LHCN-M2 (cell line): ENCODE measurements around the gene RAB24. TPM values are rescaled to one million over a fixed set of nuclear protein-coding genes. Genes with fewer than 3 reads are reported as not detected.
"Not testable (repeated sequence)": the region's sequence is repeated elsewhere in the genome, so short reads cannot be mapped to it uniquely, and the experiment has no call there.

Experiments used
- DNase-seq: peaks from one replicate; pipeline ENCODE4 v3.0.0-alpha.2; 2012; ENCODE audit warnings: low read depth
- total RNA-seq: library from RNA; depleted of rRNA; stranded (reverse); fragments of >200 nt; gene quantifications from 2 replicates; pipeline ENCODE4 v1.2.3, GENCODE V29; 2014

RAB24 gene
- total RNA-seq, 1 experiment from 2014 or later, result 25.3 TPM

DNA sequence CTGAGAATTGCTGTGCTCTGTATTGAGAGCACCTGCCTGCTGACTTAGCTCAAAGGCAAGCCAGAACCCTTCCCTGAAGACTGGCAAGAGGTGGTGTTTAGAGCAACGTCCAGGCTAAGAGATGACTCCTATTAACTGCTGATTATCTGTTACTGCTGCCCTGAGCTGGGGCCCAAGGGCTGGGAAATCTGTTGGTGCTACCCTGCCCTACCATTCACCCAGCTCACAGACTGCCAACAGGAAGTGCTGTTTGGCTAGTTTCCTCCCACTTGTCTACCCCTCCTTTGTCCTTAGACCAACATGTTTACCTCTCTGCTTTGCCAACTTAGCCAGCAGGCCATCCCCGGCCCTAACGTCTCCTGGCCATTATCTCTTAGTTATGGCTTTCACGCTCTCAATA, 6.9 kb downstream of the RAB24 start:
- no peak for DNase-seq

DNA sequence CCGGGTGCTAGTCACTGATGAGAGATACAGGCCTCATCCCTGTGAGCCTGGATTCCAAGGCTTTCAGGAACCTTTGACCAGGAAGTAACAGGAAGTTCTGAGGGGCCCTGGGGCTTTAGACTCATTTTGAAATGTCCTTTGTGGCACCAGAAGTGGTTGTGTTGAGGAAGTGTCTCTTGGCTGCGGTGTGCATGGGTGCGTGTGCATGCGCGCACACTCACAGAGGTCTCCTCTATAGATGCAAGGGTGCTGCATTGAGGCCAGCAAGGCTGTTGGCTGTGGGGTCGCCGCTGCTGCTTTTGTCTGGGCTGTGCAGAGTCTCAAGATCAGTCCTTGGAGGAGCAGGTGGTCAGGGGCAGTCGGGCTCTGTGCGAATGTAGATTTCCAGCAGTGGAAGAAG, 7.6 kb downstream of the RAB24 start:
- no peak for DNase-seq

GRCh38 chr5:177294632-177295031, 8.9 kb downstream of the RAB24 start:
- DNase-seq, result no peak

- DNase-seq, result no peak
These were observed 9.5 kb downstream of the RAB24 start for GRCh38 chr5:177293819-177294581.

DNA sequence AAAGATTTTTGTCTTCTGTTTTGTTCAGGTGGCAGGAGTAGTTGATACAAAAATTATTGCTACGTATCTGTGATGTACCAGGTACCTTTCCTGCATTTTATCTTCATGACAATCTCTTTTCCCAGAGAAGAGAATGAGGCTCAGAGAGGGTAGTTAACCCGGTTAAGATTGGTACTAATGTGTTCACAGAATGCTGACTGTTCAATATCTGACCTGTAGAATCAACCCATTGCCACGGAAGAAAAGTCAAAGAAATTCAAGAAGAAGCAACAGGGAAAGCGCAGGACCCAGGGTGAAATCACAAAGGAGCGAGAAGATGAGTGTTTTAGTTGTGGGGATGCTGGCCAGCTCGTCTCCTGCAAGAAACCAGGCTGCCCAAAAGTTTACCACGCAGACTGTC, 11.8 kb downstream of the RAB24 start:
- DNase-seq, result no peak

- no peak for DNase-seq
These were observed 12.5 kb downstream of the RAB24 start for GRCh38 chr5:177290816-177291596.

DNA sequence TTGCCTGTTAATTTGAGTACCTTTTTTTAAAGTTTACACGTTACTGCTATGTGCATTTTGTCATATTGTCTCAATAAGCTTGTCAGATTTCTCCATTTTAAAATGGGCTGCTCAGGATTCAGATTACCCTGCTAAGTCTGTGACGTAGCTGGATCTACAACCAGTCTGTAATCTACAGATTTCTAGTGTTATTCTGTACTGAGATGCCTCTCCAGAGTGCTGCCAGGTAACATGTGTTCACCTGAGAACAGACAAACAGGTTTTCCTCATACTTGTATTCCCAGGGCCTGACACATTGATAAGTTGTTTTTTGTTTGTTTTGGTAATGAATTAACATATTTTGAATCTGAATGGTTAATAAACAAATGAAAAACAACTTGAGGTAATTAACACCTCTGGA, 15.3 kb downstream of the RAB24 start:
- no peak for DNase-seq

GRCh38 chr5:177276886-177277285, 26.6 kb downstream of the RAB24 start:
- no peak for DNase-seq

DNA sequence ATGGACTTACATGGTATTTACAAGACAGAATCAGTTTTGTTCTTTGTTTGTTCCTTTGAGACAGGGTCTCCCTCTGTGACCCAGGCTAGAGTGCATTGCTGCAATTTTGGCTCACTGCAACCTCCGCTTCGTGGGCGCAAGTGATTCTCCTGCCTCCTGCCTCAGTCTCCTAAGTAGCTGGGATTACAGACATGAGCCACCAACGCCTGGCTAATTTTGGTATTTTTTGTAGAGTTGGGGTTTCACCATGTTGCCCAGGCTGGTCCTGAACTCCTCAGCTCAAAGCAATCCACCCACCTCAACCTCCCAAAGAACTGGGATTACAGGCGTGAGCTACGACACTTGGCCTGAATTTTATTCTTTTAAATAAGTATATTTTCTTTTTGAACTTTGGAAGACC, 27.6 kb downstream of the RAB24 start:
- DNase-seq, result no peak

- no peak for DNase-seq
These were observed 32.4 kb downstream of the RAB24 start for GRCh38 chr5:177271113-177271512.

DNA sequence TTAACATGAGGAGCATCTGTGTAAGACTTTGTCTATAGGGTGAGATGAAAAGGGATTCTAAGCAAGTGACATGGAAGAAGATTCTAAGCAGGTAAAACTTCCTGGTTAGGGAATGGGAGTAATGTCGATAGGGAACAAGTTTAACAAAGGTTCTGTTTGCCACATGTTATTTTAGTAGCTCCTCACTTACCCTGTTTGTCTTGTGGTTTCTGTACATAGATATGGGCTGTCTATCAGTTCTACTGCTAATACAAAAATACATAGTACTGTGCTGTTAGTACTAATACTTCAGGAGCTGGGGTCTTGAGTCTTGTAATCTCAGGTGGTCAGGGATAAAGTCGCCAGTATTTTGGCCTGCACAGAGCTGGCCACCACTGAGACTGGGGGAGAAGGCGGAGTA, 32.9 kb downstream of the RAB24 start:
- no peak for DNase-seq

GRCh38 chr5:177269976-177270375, 33.5 kb downstream of the RAB24 start:
- no peak for DNase-seq

DNA sequence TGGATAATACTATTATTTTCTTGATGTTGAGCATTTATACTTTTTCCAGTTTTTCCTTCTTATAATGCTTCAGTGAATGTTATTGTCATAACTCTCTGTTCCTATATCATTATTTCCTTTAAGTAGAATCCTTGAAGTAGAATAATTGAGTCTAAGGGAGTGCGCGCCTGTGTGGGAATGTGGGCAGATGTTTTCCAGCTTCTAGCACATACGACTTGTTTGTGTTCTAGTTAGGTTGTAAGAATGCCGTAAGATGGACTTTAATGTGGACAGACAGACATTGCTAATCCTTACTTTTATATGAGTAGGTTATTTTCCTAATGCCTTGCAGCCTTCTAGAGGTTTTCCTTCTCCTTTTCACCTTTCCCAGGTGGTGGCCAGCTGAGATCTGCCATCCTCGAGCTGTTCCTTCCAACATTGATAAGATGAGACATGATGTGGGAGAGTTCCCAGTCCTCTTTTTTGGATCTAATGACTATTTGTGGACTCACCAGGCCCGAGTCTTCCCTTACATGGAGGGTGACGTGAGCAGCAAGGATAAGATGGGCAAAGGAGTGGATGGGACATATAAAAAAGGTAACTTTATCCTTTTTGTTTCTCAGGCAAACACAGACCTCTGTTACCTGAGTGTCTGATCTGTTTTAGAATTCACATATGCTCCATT, 34.2 kb downstream of the RAB24 start:
- no peak for DNase-seq

DNA sequence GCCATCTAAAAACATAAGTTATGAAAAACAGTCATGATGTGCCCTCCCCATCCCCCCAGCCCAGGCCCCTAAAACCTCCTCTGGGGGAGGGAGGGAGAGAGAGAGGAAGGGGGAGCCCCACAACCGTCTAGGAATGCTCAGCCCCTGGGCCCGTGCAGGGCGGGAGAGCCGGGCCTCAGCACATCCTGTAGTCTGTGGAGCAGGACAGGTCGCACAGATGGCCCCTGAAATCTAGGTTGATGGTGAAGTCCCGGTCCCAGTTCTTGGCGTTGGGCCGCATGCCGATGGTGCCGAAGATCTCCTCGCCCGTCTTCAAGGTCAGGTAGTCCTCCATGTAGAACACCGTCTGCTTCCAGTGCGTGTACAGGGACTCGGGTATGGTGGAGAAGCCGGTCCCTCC, 38.1 kb downstream of the RAB24 start:
- no peak for DNase-seq

DNA sequence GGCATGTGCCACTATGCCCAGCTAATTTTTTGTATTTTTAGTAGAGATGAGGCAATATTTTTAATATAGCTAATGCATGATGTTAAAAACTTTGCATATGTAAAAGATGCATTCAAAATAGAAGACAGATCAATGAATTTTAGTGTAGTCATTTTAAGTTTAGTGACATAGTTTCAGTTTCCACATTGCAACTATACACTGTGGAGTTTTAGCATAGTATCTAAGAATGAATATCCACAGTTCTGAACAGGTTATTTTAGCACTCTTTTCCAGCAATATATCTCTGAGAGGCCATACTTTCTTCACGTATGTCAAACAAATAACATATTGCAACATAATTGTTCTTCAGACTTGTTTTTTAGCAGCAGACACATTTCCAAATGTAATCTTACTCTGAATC, 39.3 kb downstream of the RAB24 start:
- no peak for DNase-seq

DNA sequence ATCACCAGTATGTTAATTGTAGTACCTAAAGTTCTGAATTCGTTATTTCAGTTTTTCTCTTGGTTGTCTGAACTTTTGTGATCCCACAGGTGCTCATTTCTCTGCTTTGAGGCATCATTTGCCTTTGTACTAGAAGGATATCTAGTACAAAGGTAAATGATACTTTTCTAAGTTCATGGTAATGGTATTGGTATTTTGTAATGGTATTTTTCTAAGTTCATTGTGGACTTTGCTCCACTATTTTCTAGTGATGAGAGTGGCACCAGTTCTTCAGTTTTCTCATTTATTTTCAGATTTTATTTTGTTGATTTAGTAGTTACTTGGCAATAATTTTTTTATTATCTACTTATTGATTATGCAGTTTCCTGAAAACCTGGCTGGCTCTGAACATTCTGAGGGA, 42.0 kb downstream of the RAB24 start:
- no peak for DNase-seq

DNA sequence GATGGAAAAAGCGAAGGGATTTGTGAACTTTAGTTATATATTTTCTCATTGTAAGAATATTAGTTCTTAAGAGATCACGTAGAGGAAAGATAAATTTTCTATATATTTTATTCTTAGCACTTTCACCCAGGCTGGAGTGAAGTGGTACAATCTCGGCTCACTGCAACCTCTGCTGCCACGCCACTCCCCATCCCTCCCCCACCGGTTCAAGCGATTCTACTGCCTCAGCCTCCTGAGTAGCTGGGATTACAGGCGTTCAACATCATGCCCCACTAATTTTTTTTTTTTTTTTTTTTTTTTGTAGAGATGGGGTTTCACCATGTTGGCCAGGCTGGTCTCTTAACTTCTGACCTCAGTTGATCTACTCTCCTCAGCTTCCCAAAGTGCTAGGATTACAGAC, 42.6 kb downstream of the RAB24 start:
- no peak for DNase-seq

DNA sequence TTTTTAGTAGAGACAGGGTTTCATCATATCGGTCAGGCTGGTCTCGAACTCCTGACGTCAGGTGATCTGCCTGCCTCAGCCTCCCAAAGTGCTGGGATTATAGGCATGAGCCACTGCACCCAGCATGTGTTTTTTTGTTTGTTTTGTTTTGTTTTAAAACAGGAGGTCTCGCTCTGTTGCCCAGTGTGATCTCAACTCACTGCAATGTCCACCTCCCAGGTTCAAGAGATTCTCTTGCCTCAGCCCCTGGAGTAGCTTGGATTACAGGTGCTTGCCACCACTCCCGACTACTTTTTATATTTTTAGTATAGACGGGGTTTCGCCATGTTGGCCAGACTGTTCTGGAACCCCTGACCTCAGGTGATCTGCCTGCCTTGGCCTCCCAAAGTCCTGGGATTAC, 44.8 kb downstream of the RAB24 start:
- not testable (repeated sequence) for DNase-seq

DNA sequence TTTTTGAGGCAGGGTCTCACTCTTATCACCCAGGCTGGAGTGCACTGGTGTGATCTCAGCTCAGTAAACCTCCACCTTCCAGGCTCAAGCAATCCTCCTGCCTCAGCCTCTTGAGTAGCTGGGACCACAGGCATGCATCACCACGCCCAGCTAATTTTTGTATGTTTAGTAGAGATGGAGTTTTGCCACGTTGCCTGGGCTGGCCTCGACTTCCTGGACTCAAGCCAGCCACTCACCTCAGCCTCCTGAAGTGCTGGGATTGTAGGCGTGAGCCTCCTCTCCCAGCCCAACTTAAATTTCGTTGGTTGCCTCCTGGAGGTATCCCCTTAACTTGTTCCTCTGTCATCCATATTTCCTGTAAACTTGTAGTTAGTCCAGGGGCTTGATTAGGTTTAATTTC, 47.2 kb downstream of the RAB24 start:
- no peak for DNase-seq

- DNase-seq, result no peak
These were observed 50.3 kb downstream of the RAB24 start for GRCh38 chr5:177253252-177253651.
